Activated gamma-delta T cell treated with anti-CD3 and anti-CD28 coated beads, Interleukin-2, amount 50 U/mL, for 16 hours (primary cell): ENCODE measurements around the gene UGT3A2.
"Not testable (repeated sequence)": the region's sequence is repeated elsewhere in the genome, so short reads cannot be mapped to it uniquely, and the experiment has no call there.

Source experiments
- DNase-seq: peaks from one replicate; pipeline ENCODE4 v3.0.0-alpha.2; 2020; ENCODE audit warnings: low read depth

Gene UGT3A2

GRCh38 chr5:36052538-36052937 is 14.1 kb downstream of the UGT3A2 start:
- no peak for DNase-seq

- DNase-seq, result no peak
Observed at GRCh38 chr5:36049949-36050348, 16.7 kb downstream of the UGT3A2 start.

GRCh38 chr5:36047384-36048160 is 19.1 kb downstream of the UGT3A2 start:
- no peak for DNase-seq

GRCh38 chr5:36045895-36046294 is 20.8 kb downstream of the UGT3A2 start:
- DNase-seq, result no peak

GRCh38 chr5:36041537-36041845 is 25.2 kb downstream of the UGT3A2 start:
- no peak for DNase-seq

GRCh38 chr5:36040651-36041536 is 25.8 kb downstream of the UGT3A2 start:
- no peak for DNase-seq

- DNase-seq, result no peak
Observed at GRCh38 chr5:36035696-36036095, 31.0 kb downstream of the UGT3A2 start.

GRCh38 chr5:36034536-36035134 is 32.0 kb downstream of the UGT3A2 start:
- DNase-seq, result not testable (repeated sequence)

- no peak for DNase-seq
Observed at GRCh38 chr5:36033486-36033885, 33.2 kb downstream of the UGT3A2 start.

GRCh38 chr5:36033047-36033446 is 33.6 kb downstream of the UGT3A2 start:
- no peak for DNase-seq

GRCh38 chr5:36031223-36031622 is 35.5 kb downstream of the UGT3A2 start:
- DNase-seq, result no peak

- no peak for DNase-seq
Observed at GRCh38 chr5:36029914-36030313, 36.8 kb downstream of the UGT3A2 start.

- DNase-seq, result no peak
Observed at GRCh38 chr5:36028816-36029465, 37.7 kb downstream of the UGT3A2 start.

GRCh38 chr5:36027711-36028110 is 39.0 kb downstream of the UGT3A2 start:
- DNase-seq, result no peak

GRCh38 chr5:36026706-36027465 is 39.8 kb downstream of the UGT3A2 start:
- no peak for DNase-seq

GRCh38 chr5:36022246-36022645 is 44.4 kb downstream of the UGT3A2 start:
- DNase-seq, result not testable (repeated sequence)

- DNase-seq, result not testable (repeated sequence)
Observed at GRCh38 chr5:36019584-36019983, 47.1 kb downstream of the UGT3A2 start.

GRCh38 chr5:36017622-36018021 is 49.1 kb downstream of the UGT3A2 start:
- no peak for DNase-seq

GRCh38 chr5:36017004-36017403 is 49.7 kb downstream of the UGT3A2 start:
- DNase-seq, result no peak

GRCh38 chr5:36013182-36013581 is 53.5 kb downstream of the UGT3A2 start:
- DNase-seq, result no peak

- DNase-seq, result no peak
Observed at GRCh38 chr5:36009698-36010097, 57.0 kb downstream of the UGT3A2 start.

- DNase-seq, result no peak
Observed at GRCh38 chr5:36007366-36007765, 59.3 kb downstream of the UGT3A2 start.
